HCT116 (cell line): ENCODE results near the gene CERS3.

Experiments used
- EZH2 ChIP-seq: fragments of 200-600 bp; sonication (generic); IDR thresholded peaks from 2 replicates; pipeline ENCODE4 v1.6.1; 2017; ENCODE audit warnings: antibody characterized with exemption, mixed run types
- POLR2A ChIP-seq: IDR thresholded peaks from 2 replicates; pipeline ENCODE4 v1.7.0; 2011; ENCODE audit warnings: borderline replicate concordance; ENCODE audit not compliant: insufficient read depth, insufficient read length; ENCODE audit errors: extremely low read depth
- POLR2AphosphoS5 ChIP-seq: IDR thresholded peaks from 2 replicates; pipeline ENCODE4 v1.6.1; 2011; ENCODE audit warnings: mild to moderate bottlenecking, low read depth, low read length, moderate library complexity
- SIN3A ChIP-seq: IDR thresholded peaks from 2 replicates; pipeline ENCODE4 v1.6.1; 2012; ENCODE audit warnings: low read depth
- TCF7L2 ChIP-seq: IDR thresholded peaks from 2 replicates; pipeline ENCODE4 v1.7.0; 2011; ENCODE audit warnings: borderline replicate concordance, inconsistent platforms; ENCODE audit not compliant: insufficient read depth, insufficient read length; ENCODE audit errors: extremely low read depth
- YY1 ChIP-seq: IDR thresholded peaks from 2 replicates; pipeline ENCODE4 v1.6.1; 2011; ENCODE audit warnings: low read length, low read depth, moderate library complexity, mild to moderate bottlenecking; ENCODE audit not compliant: insufficient replicate concordance; ENCODE audit errors: extremely low read depth
- ZFX ChIP-seq: fragments of 450-650 bp; IDR thresholded peaks from 2 replicates; pipeline ENCODE4 v1.6.1; 2017
- TF ChIP-seq, protein P1 (sequence below), 3 experiments: fragments of 200-600 bp in 1 of 3; sonication (generic) in 1 of 3; IDR thresholded peaks in 2 of 3; conservative IDR thresholded peaks in 1 of 3; 2 replicates each; pipeline ENCODE4 v1.5.1; 2012 to 2017; ENCODE audit warnings: low read depth in 2 of 3, low read length in 2 of 3, antibody characterized with exemption in 1 of 3, borderline replicate concordance in 1 of 3, control low read depth in 1 of 3, mild to moderate bottlenecking in 1 of 3, mixed read lengths in 1 of 3, mixed run types in 1 of 3, moderate library complexity in 1 of 3; ENCODE audit not compliant: insufficient read depth in 1 of 3

DNA sequence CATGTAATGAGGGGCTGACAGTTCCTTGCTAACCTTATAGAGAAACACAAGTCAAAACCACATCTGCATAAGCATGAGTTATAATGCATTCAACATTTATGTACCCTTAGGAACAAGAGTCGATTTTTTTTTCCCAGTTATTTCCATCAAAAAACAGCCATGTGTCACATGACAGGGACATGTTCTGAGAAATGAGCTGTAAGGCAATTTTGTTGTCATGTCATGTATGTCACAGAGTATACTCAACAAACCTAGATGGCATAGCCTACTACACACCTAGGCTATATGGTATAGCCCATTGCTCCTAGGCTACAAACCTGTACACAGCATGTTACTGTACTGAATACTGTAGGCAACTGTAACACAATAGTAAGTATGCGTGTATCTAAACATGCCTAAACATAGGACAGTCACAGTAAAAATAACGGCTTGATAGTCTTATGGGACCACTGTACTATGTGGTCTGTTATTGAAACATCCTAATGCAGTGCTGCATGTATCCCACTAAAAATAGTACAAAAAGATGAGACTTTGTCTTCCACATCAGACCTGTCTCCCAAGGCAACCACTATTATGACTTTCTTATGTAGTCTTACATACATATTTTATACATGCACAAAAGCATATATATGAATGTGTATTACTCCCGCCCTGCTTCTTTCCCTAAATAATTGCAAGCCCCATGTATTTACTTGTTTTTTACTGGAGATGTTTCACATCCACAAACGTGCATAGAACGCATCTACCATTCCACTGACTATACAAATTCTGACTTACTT, 38.3 kb upstream of the CERS3 start:
- TF ChIP-seq POLR2A: no peak
- TF ChIP-seq EZH2: no peak
- TF ChIP-seq YY1: no peak
- TF ChIP-seq, protein P1, sequence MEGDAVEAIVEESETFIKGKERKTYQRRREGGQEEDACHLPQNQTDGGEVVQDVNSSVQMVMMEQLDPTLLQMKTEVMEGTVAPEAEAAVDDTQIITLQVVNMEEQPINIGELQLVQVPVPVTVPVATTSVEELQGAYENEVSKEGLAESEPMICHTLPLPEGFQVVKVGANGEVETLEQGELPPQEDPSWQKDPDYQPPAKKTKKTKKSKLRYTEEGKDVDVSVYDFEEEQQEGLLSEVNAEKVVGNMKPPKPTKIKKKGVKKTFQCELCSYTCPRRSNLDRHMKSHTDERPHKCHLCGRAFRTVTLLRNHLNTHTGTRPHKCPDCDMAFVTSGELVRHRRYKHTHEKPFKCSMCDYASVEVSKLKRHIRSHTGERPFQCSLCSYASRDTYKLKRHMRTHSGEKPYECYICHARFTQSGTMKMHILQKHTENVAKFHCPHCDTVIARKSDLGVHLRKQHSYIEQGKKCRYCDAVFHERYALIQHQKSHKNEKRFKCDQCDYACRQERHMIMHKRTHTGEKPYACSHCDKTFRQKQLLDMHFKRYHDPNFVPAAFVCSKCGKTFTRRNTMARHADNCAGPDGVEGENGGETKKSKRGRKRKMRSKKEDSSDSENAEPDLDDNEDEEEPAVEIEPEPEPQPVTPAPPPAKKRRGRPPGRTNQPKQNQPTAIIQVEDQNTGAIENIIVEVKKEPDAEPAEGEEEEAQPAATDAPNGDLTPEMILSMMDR (IDR thresholded peaks at IDR 0.05 in 2 of 3, conservative IDR thresholded peaks at IDR 0.05 in 1 of 3; ENCODE audit: borderline replicate concordance in 1 of 3, insufficient read depth in 1 of 3, low read depth in 2 of 3, low read length in 2 of 3): no peak
- TF ChIP-seq POLR2AphosphoS5: no peak
- no peak for TF ChIP-seq SIN3A
- no peak for TF ChIP-seq TCF7L2
- no peak for TF ChIP-seq ZFX
